DOHH2 (cell line): ENCODE results near the gene PHAF1.

Source experiments
- H3F3A ChIP-seq: fragments of 200-600 bp; sonication (generic), shearing (Covaris generic); 2 replicates; pipeline ENCODE4 v1.6.0; 2016; ENCODE audit warnings: antibody characterized with exemption, mild to moderate bottlenecking; ENCODE audit not compliant: control insufficient read depth, insufficient read depth
- H3K27ac ChIP-seq: fragments of 200-600 bp; sonication (generic); 2 replicates; pipeline ENCODE4 v1.5.1; 2014; ENCODE audit warnings: low read depth, mild to moderate bottlenecking, low read length, moderate library complexity
- H3K27me3 ChIP-seq: fragments of 200-600 bp; sonication (generic); 2 replicates; pipeline ENCODE4 v1.6.1; 2014; ENCODE audit warnings: mild to moderate bottlenecking, low read length, mixed read lengths; ENCODE audit not compliant: control insufficient read depth
- H3K36me3 ChIP-seq: fragments of 200-600 bp; sonication (generic); 2 replicates; pipeline ENCODE4 v1.6.1; 2014; ENCODE audit warnings: mild to moderate bottlenecking, low read length, moderate library complexity, mixed read lengths; ENCODE audit not compliant: control insufficient read depth
- H3K4me1 ChIP-seq: fragments of 200-600 bp; sonication (generic); 2 replicates; pipeline ENCODE4 v1.6.1; 2014; ENCODE audit warnings: mild to moderate bottlenecking, low read length, mixed read lengths; ENCODE audit not compliant: control insufficient read depth
- H3K4me2 ChIP-seq: fragments of 200-600 bp; sonication (generic); 2 replicates; pipeline ENCODE4 v1.6.0; 2014; ENCODE audit warnings: mild to moderate bottlenecking, low read length, moderate library complexity
- H3K4me3 ChIP-seq: fragments of 200-600 bp; sonication (generic); 2 replicates; pipeline ENCODE4 v1.5.1; 2014; ENCODE audit warnings: mild to moderate bottlenecking, low read length, mixed read lengths
- H3K79me2 ChIP-seq: fragments of 200-600 bp; sonication (generic); 2 replicates; pipeline ENCODE4 v1.6.1; 2014; ENCODE audit warnings: mild to moderate bottlenecking, low read length, mixed read lengths; ENCODE audit not compliant: control insufficient read depth
- H3K9me2 ChIP-seq: fragments of 200-600 bp; sonication (generic); replicated peaks from 2 replicates; pipeline ENCODE4 v1.6.1; 2014; ENCODE audit warnings: mild to moderate bottlenecking, low read length, mixed read lengths; ENCODE audit not compliant: control insufficient read depth
- H3K9me3 ChIP-seq: fragments of 200-600 bp; sonication (generic); 2 replicates; pipeline ENCODE4 v1.6.1; 2014; ENCODE audit warnings: antibody characterized with exemption, low read length, mixed read lengths; ENCODE audit not compliant: control insufficient read depth, insufficient read depth
- H4K20me1 ChIP-seq: fragments of 200-600 bp; sonication (generic); 2 replicates; pipeline ENCODE4 v1.6.0; 2014; ENCODE audit warnings: low read depth, mild to moderate bottlenecking, antibody characterized with exemption, low read length, moderate library complexity; ENCODE audit not compliant: control insufficient read depth, insufficient read depth
- CTCF ChIP-seq: fragments of 200-600 bp; sonication (generic); IDR thresholded peaks from one replicate; pipeline ENCODE4 v1.5.1; 2014; ENCODE audit warnings: antibody characterized with exemption, mild to moderate bottlenecking, low read depth, low read length; ENCODE audit not compliant: poor library complexity, severe bottlenecking
- EZH2phosphoT487 ChIP-seq: fragments of 200-600 bp; sonication (generic); IDR thresholded peaks from 2 replicates; pipeline ENCODE4 v1.6.1; 2017; ENCODE audit warnings: borderline replicate concordance, mild to moderate bottlenecking, antibody characterized with exemption, low read length, moderate library complexity, mixed read lengths

The PHAF1 gene

DNA sequence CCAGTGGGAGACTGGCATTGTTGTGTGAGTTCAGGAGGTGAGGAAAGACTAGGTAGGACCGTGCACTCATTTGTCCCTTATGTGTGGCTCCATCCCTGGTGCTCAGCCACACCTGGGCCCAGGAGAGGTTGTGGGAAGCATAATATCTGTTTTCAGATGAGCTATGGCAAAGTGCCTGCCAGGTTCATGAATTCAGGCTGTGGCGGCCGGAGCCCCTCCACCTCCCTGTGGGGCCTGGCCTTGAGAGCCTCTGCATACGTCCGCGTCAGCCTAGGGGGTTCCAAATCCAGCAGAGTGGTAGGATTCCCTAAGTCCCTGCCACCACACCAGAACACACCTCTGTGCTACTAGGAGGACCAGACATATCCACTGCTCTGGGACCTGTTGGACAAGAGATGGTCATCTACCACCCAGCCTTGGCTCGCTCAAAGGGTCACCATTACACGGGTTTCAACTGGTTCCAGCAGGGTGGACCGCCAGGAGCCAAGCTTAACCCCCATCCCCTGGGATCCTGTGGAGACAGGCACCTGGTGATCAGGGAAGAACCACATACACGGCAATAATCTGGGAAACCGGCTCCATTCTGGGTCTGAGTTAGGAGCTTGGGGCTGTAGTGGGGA is 39.0 kb downstream of the PHAF1 start:
- H3K9me2 ChIP-seq: no peaks in the 10 kb centered on the region
- H3K36me3 ChIP-seq: peaks cover 29% of the 10 kb centered on the region
- H3K4me2 ChIP-seq: no peak overlapping the region
- H3K9me3 ChIP-seq: no peaks in the 10 kb centered on the region
- no peak for TF ChIP-seq EZH2phosphoT487
- no peak overlapping the region for H3K27ac ChIP-seq
- no peaks in the 10 kb centered on the region; the same call in 1 of the 2 replicates for H3F3A ChIP-seq
- no peak overlapping the region for H3K4me3 ChIP-seq
- H3K27me3 ChIP-seq: peaks cover 13% of the 10 kb centered on the region; the same call in 1 of the 2 replicates
- no peaks in the 10 kb centered on the region for H3K79me2 ChIP-seq
- H3K4me1 ChIP-seq: 0 out of 2 replicates have a peak, but pooled peaks cover 3% of the 10 kb centered on the region
- no peaks in the 10 kb centered on the region; the same call in 1 of the 2 replicates for H4K20me1 ChIP-seq

- 0 out of 2 replicates have a peak, but pooled peaks cover 3% of the 10 kb centered on the region for H3K4me1 ChIP-seq
Observed at GRCh38 chr16:67149276-67150046, 39.7 kb downstream of the PHAF1 start.

GRCh38 chr16:67150047-67150832 is 40.5 kb downstream of the PHAF1 start:
- Histone ChIP-seq H3K9me3 (no peaks in the 10 kb centered on the region), H4K20me1 (no peaks in the 10 kb centered on the region; the same call in 1 of the 2 replicates), H3K9me2 (no peaks in the 10 kb centered on the region), H3K36me3 (peaks cover 17% of the 10 kb centered on the region; the same call in 1 of the 2 replicates), H3K4me1 (peaks cover 6% of the 10 kb centered on the region; the same call in 1 of the 2 replicates), H3K27me3 (peaks cover 13% of the 10 kb centered on the region; the same call in 1 of the 2 replicates), H3F3A (no peaks in the 10 kb centered on the region; the same call in 1 of the 2 replicates), H3K4me3 (peak overlapping the region; percentile 44), H3K27ac (no peak overlapping the region), H3K79me2 (no peaks in the 10 kb centered on the region), H3K4me2 (peak overlapping the region; percentile 49)
- TF ChIP-seq CTCF (no peak), EZH2phosphoT487 (no peak)

More at GRCh38 chr16:67149276-67150046, 39.7 kb downstream of the PHAF1 start:
- TF ChIP-seq EZH2phosphoT487: no peak
- TF ChIP-seq CTCF: no peak
- no peak overlapping the region for H3K27ac ChIP-seq
- no peaks in the 10 kb centered on the region for H3K79me2 ChIP-seq
- no peak overlapping the region for H3K4me3 ChIP-seq
- H3K36me3 ChIP-seq: peaks cover 24% of the 10 kb centered on the region
- H3K4me2 ChIP-seq: no peak overlapping the region
- H3K9me3 ChIP-seq: no peaks in the 10 kb centered on the region
- H4K20me1 ChIP-seq: no peaks in the 10 kb centered on the region; the same call in 1 of the 2 replicates
- H3K9me2 ChIP-seq: no peaks in the 10 kb centered on the region
- peaks cover 13% of the 10 kb centered on the region; the same call in 1 of the 2 replicates for H3K27me3 ChIP-seq
- H3F3A ChIP-seq: no peaks in the 10 kb centered on the region; the same call in 1 of the 2 replicates
